G401.6 (cell line): ENCODE measurements around the gene OPRL1.
"Not testable (repeated sequence)": the region's sequence is repeated elsewhere in the genome, so short reads cannot be mapped to it uniquely, and the experiment has no call there.

Source experiments
- FAIRE-seq: peaks from 2 replicates; lab custom pipeline; 2012; peaks lifted over from hg19 to GRCh38; lab: Jason Lieb, UNC

The OPRL1 gene

GRCh38 chr20:64105846-64106434 lies 26.1 kb downstream of the OPRL1 start:
- FAIRE-seq: no peak

GRCh38 chr20:64106435-64106961 lies 26.6 kb downstream of the OPRL1 start:
- no peak for FAIRE-seq

GRCh38 chr20:64106981-64107735 lies 27.3 kb downstream of the OPRL1 start, which contains the start of gene NPBWR2:
Gene NPBWR2, minus strand, starts transcription at chr20:64107565. Its CDS starts 734 bp downstream, at chr20:64106831.
- FAIRE-seq: no peak

DNA sequence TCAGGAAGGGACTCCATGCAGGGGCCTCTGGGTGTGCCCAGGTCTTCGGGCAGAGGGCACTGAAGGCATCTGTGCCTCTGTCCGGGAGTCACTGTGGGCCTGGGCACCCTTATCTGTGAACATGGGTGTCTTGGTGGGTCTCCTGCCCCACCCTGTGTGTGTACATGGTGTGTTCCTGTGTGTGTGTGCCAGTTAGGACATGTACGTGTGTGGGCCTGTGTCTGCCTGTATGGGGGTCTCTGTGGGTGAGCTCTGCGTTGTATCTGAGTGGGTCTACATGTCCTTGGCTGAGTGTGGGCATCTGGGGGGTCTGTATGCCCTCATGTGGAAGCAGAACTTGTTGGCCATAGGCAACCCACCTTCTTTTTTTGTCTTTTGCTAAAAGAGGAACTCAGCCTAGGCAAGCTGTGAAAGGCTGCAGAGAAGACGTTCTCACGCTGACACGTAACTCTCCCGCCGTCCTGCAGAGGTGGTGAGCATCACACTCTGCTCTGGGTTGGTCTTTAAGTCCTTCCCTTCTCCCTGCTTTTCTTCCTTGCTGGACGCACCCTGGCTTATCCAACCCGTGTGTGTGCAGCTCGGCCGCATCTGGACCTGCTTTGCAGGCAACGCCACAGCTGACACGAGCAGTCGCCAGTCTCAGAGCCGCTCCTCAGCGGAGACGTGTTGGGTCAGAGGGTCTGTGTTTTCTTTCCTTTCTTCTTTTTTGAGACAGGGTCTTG lies 28.0 kb downstream of the OPRL1 start:
- no peak for FAIRE-seq

DNA sequence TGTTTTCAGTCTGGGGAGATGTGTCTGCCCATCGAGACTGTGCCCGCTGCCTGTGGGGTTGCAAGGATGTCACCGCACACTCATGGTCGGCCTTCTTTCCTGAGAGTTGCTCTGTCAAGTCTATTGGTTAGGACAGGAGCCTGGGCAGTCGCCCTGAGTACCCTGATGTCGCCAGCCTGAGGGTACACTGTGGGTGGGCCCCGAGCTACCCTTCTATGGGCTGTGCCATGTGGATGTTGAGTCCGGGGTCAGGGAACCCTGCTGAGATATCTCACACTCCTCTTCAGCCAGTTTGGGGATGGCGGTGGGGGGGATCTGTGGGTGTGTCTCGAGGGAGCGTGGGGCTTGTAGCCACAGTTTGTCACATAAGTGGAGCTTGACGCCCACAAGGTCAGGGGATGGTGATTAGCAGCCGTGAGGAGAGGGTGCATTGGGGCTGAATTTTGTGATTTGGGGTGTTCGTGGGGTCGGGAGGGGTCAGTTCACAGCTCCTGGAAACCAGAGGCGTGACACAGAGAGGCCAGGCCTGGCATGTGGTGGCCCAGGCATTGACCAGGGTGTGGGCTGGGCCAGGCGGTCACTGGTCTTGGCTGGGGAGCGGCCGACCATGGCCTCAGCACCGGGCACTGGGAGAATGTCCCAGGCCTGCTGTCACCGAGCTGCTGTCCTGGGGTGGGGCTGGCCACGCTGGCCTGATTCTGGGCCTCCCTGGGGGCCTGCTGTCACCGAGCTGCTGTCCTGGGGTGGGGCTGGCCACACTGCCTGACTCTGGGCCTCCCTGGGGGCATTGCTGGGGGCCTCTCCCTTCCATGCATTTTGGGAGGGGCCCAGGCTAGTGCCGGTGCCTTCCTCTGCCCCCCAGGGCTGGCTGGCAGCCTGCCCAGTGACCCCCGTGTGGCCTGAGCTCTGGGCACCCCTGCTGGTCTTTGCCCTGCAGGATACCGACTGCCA lies 29.1 kb downstream of the OPRL1 start:
- FAIRE-seq: no peak

DNA sequence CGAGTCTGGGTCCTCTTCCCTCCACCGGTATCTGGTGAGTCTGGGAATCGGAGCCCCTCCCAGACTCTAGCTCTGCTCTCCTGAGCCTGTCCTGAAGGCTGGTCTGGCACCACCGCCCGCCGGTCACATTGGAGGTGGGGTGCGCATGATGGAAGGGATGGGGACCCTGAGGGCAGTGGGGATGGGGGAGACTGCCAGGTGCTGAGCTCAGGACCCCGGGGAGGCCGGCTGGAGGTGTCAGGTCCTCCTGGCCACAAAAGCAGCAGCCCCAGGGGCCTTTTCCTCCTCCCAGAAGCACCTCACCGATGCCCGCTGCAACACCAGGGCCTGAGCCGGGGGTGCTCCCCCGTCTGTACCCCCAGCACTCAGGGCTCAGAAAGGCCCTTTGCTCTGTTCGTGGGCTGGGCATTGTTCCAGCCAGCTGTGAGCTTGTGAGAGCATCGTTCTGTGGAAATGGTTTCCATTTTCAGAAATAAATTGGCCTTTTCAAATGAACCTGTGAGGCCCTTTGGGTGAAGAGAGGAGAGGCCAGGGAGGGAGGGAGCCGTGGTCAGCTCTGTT lies 30.0 kb downstream of the OPRL1 start:
- FAIRE-seq: no peak

DNA sequence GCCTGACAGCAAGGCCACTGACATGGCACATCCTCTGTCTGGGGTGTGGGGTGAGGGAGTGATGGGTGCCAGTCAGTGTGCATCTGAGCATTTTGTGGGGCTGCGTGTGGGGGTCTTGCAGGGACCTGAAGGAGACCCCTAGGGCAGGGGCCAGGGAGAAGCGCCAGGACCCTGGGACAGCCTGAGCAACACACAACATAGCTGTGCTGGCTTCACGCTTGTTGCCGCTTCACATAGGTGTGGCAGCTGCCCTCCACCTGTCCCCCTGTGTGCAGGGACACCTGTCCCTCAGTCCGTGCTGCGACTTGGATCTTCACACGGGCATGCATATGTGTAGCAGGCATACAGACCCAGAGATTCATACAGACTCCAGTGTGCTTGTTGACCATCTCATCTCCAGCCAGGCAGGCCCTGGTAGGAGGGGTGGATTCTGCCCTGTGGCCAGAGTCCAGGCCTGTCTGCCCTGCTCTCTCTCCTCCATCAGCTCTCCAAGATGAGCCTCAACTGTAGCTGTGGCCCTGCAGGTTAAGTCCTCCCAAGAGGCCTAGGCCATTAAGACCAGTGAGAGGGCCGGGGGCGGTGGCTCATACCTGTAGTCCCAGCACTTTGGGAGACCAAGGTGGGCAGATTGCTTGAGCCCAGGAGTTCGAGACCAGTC lies 30.7 kb downstream of the OPRL1 start:
- FAIRE-seq: no peak

DNA sequence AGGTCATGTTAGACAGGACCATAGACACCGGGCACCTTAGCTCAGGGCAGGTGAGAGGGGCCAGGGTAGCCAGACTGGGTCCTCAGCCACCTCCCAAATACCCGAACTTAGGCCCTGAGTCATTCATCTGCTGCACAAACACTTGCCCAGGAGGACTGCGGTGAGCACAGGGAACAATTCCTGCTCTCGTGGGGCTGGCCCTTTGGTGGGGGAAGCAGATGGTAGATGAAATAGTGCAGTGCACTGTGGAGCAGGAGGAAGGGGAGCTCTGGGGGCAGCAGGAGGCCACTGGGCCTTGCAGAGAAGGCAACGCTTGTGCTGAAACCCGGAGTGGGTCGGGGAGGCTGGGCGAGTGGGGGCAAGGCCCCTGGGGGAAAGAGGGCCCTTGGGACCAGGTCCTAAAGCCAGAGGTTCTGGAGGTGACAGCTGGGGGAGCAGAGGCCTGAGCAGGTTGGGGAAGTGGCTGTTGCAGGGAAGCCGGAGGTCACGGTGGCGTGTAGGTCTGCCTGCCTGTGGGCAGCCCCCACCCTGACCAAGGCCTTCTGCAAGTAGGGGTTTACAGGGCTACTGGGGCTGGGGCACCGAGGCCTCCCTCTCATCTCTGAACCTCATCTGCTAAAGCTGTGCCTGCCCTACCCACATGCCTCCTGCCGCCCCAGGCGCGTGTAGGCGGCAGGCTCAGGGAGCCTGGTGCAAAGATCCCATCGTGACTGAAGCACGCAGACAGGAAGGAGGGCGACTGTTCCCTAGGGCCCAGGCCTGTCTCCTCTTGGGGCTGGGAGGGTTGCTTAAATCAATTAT lies 32.2 kb downstream of the OPRL1 start:
- no peak for FAIRE-seq

- no peak for FAIRE-seq
Observed at GRCh38 chr20:64112691-64113443, 33.0 kb downstream of the OPRL1 start.

DNA sequence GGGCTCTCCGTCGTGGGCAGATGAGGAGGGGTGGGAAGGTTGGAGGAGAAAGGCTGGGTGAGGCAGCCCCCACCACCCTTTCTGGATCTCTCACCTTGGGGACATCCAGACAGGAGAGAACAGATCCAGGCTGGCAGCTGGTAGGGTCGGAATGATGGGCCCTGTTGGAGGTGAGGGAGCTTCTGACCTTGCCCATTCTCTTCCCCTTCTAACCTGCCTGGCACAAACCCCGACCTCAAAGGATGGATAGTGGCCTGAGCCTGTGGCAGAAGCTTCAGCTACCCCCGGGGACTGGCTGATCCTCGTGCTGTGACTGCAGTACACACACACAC lies 33.5 kb downstream of the OPRL1 start:
- FAIRE-seq: no peak

DNA sequence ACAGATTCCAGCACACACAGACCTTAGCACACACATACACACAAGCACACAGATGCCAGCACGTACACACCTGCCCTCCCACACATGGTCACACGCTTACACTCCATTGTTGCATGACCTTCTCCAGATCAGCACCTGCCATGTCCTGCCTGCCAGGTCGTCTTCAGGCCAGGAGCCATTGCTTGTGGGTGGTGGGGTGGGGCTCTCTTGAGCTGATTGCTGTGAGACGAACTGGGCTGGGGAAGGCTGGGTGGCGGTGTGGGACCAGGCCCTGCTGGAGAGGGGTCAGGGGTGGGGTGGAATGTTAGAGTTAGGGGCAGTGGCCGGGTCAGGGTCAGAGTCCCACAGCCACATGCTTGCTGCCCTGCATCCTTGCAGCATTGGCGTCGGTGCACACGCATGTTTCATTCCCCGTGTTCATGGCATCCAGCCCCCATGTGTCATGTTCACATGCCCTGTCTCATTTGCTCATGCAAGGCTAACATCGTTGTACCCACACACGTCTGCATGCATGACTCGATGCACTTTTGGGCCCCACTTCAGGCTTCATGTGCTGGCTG lies 34.0 kb downstream of the OPRL1 start:
- no peak for FAIRE-seq

- no peak for FAIRE-seq
Observed at GRCh38 chr20:64114356-64114971, 34.6 kb downstream of the OPRL1 start.

- FAIRE-seq: no peak
Observed at GRCh38 chr20:64115171-64115911, 35.5 kb downstream of the OPRL1 start.

DNA sequence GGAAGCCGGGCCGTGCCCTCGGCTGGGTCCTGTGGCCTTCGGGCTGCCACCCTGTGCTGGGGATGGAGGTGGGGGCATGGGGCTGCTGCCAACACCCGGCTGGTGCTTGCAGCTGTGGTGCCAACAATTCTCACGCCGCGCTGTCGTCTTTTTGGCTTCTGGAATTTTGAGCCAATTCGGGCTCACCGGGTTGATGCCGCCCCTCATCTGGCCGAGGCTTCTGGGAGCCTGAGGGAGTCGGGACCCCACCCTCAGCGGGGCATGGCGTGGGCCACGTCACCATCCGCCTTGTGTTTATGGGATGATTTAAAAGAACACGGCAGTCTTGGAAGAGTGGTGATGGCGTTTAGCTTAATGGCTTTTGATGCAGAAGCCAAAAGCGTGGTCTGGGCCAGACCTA lies 36.1 kb downstream of the OPRL1 start:
- FAIRE-seq: no peak

DNA sequence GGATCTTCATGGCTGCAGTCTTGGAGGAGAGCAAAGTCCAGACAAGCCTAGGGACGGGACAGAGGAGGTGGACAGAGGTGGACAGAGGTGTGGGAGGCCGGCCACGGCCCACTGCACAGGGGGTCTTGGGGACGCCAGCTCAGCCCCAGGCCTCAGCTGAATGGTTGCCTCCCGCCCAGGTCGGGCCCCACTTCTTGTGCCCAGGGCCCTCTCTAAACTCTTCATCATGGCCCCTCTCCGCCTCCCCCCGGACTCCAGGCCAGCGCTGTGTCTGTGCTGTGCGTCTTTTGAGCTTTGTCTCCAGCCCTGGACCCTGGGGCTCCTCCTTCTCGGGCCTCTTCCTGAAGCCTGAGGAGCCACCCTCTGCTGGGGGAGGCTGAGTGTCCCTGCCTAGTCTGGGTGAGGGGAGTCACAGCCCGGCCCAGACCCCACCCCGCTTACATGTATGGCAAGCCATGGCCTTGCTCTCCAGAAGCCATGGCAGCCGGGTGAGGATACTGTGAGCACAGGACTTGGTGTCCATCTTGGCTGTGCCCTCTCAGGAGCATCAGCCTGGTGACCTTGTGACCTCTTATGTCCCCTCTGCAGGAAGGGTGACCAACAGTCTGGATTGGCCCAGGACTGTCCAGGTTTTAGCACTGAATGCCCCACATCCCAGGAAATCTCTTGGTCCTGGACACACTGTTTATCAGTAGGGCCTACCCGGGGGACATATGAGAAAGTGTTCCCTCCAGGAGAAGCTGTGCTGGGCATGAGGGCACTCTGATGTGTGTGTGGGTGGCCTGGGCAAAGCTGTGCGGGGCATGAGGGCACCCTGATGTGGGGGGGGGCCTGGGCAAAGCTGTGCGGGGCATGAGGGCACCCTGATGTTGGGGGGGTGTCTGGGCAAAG lies 36.9 kb downstream of the OPRL1 start:
- no peak for FAIRE-seq

DNA sequence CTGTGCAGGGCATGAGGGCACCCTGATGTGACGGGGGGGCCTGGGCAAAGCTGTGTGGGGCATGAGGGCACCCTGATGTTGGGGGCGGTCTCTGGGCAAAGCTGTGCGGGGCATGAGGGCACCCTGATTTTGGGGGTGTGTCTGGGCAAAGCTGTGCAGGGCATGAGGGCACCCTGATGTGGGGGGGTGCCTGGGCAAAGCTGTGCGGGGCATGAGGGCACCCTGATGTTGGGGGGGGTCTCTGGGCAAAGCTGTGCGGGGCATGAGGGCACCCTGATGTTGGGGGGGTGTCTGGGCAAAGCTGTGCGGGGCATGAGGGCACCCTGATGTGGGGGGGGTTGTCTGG lies 37.5 kb downstream of the OPRL1 start:
- FAIRE-seq: not testable (repeated sequence)

GRCh38 chr20:64119301-64119680 lies 39.4 kb downstream of the OPRL1 start:
- no peak for FAIRE-seq
